ENCODE data around the gene RB1.

Gene RB1

DNA sequence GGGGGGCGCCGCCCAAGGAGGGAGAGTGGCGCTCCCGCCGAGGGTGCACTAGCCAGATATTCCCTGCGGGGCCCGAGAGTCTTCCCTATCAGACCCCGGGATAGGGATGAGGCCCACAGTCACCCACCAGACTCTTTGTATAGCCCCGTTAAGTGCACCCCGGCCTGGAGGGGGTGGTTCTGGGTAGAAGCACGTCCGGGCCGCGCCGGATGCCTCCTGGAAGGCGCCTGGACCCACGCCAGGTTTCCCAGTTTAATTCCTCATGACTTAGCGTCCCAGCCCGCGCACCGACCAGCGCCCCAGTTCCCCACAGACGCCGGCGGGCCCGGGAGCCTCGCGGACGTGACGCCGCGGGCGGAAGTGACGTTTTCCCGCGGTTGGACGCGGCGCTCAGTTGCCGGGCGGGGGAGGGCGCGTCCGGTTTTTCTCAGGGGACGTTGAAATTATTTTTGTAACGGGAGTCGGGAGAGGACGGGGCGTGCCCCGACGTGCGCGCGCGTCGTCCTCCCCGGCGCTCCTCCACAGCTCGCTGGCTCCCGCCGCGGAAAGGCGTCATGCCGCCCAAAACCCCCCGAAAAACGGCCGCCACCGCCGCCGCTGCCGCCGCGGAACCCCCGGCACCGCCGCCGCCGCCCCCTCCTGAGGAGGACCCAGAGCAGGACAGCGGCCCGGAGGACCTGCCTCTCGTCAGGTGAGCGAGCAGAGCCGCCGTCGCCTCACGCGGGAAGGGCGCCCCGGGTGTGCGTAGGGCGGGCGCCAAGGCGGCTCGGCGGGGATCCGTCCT is at the start of gene RB1:
Gene RB1, plus strand, starts transcription at position 393 of the 784 bp plus-strand sequence. Its CDS starts 162 bp downstream, at position 555.
- DNase-seq (ENCODE audit: low read depth), result peak; percentile 45

DNA sequence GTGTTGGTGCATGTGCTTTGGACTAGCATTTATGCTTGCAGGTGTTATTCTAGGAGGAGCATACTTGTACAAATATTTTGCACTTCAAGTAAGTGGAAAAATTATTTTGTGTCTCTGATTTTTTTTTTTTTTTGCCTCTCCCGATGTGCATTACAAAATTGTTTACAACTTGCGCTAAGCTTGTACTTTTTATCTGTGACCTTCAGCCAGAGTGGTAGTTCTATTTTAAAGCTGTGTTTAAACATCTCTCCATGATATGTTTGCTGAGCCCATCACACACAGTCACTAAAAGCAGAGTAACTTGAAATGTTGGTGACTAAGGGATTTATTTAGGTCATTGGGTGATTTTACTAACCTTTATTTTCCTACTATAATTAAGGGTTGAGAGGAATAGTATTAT is 49.7 kb upstream of the RB1 start:
- DNase-seq (ENCODE audit: low read depth), result no peak

DNA sequence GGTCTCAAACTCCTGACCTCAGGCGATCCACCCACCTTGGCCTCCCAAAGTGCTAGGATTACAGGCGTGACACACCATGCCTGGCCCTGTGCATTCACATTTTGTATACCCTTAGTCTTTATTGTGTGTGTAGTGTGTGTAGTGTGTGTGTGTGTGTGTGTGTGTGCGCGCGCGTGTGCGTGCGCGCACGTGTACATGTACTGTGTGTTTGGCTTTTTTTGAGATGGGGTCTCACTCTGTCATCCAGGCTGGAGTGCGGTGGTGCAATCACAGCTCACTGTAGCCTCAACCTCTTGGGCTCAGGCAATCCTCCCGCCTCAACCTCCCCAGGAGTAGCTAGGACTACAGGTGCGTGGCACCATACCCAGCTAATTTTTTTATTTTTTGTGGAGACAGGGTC is 48.5 kb upstream of the RB1 start:
- no peak for DNase-seq (ENCODE audit: low read depth)

DNA sequence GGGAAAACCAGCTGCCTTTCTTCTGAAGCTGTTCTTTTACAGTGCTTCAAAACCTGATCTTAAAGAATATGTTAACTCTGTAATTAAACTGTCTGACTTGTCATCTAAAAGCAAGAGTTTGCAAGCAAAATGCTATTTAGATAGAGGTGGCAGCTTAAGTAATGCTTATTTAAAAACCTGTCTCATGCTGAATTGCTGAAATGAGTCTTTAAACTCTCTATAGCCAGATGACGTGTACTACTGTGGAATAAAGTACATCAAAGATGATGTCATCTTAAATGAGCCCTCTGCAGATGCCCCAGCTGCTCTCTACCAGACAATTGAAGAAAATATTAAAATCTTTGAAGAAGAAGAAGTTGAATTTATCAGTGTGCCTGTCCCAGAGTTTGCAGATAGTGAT is 47.6 kb upstream of the RB1 start:
- DNase-seq (ENCODE audit: low read depth), result no peak

DNA sequence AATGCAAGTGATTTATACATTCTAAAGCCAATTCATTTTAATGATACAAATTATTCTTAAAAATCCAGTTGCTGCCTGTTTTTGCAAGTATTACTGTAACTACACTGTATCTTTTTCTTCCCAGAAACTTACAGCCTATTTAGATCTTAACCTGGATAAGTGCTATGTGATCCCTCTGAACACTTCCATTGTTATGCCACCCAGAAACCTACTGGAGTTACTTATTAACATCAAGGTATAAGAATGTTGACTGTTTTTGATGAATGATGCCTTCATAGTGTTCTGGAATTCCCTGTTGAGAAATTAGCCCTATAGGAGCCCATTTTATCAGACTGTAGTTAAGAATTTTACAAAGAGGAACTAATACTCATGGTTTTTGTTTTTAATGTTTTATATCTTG is 45.5 kb upstream of the RB1 start:
- no peak for DNase-seq (ENCODE audit: low read depth)

DNA sequence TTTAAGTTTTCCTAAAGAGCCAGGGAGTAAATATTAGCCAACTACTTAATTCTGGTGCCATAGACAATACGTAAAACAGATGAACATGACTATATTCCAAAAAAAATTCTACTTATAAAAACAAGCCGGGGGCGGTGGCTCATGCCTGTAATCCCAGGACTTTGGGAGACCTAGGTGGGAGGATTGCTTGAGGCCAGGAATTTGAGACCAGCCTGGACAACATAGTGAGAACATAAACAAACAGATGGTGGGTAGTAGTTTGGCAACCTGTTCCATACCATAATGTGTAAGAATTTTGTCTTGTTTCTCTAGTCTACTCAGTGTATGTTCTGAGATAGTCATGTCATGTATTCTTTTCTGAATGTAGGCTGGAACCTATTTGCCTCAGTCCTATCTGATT is 45.1 kb upstream of the RB1 start:
- no peak for DNase-seq (ENCODE audit: low read depth)

DNA sequence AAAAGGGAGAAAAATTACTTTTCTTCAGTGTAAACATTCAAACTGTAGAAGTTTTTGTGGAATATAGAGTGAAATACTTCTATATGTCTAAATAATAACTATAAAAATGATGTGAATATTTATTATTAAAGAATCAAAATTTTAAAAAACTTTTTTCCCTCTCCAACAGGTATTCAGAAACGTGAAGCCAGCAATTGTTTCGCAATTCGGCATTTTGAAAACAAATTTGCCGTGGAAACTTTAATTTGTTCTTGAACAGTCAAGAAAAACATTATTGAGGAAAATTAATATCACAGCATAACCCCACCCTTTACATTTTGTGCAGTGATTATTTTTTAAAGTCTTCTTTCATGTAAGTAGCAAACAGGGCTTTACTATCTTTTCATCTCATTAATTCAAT is 42.6 kb upstream of the RB1 start:
- DNase-seq (ENCODE audit: low read depth), result no peak

DNA sequence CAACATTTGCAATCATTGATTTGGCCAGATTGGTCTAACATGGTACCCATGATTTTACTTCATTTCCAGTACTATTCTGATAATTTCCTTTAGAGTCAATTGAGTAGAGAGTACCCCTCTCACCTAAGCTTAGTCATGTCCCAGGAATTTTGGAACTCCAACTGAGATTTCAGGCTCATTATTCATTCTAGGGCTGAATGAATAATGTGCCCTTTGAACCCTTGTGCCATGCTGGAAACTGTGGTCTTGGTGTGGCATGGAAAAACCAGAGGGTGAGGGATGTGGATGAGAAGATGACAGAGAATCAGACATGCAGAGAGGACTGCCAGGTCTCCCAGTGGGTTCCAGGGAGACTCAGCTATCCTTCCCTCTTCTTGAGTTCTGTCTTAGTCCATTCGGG is 40.4 kb upstream of the RB1 start:
- DNase-seq (ENCODE audit: low read depth), result no peak

DNA sequence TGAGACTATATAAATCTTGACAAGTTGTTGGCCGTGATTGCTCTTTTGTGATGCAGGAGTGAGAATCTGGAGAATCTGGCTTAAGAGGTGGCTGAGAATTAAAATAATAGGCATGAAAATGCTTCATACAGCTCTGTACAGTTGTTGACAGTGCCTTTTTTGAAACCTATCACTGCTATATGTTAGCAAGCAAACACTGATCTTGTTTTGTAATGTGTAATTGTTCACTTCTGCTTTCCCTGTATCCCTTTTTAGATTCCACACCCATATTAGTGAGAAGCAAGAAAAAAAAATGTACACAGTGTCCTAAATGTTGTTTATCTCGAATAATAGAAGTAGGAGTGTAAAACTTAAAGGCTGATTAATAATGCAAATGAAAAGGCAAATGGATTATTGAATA is 39.5 kb upstream of the RB1 start:
- no peak for DNase-seq (ENCODE audit: low read depth)

DNA sequence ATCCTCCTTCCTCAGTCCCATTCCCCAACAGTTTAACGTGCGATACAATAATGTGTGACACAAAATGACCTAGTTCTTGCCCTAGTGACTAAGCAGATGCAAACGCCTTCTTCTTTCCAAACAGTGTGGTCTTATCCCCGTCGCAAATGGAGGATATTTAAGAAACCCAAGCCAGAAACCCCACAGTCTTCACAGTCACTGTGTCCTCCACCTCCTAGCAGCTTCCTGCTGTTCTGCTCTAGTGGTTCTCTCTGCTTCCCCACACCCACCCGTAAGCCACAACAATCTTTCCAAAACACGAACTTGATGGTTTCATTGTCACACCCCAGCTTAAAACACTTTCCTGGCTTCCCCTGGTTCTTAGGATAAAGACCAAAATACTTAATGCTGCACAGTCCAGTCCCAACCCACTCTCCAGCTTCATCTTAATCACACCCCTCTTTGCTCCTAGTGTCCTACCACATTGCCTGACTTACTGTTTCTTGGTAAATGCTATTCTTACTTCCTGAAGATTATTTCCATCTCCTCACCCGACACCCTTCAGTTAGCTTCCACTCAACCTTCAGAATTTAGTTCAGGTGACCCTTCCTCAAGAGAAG is 38.2 kb upstream of the RB1 start:
- no peak for DNase-seq (ENCODE audit: low read depth)

DNA sequence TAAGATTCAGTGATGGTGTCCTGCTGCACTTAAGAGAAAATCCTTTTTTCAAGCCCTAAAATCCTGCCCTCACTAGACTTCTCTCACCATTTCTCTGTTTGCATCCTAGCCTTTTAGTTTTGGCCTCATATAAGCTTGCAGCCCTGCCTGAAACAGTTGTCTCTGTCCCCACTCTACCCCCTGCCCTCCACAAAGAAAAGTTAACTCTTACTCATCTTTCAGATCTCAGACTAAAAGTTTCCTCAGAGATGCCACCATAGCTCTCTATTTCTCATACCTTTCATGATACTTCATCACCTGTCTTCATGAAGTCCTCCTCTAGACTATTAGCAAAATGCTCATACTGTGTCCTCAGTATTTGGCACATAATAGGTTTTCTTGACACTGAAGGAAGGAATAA is 37.4 kb upstream of the RB1 start:
- DNase-seq (ENCODE audit: low read depth), result no peak

DNA sequence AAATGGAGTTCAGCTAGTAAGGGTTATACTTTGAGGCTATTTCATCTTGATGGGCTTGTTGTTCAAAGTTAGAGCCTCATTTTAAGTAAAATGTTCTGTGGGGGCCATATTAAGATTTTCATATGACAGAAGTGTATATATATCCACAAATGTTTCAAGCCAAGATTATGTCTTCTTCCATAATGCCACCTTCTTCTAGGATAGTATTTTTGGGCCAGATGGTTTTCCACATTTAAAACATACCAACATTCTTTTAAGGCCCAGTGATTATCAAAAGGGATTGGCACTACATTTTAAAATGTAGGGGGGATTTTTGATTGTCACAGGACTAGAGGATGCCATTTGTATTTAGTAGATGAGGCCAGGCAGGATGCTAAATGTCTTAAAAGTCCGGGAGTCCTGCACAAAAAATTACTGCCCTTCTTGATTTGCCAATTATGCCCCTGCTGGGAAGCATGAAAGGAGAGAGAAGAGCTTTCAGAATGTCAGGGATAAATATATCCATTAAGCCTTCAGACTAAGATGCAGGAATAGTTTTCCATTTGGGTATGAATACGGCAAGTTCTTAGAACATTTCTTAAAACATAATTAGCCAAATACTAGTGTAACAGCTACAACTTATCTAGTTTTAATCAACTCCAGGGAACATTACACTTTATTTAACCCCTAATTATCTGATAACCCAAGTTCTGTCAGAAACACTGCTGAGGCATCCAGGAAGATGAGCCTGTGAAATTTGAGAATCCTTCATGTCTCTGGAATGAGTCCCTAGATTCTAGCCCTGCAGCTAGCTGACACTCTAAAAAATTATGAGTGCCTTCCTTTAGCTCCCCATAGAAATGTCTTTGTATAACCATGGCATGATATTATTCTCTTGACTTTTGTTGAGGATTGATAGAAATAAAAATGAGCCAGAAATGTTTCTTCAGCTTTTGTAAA is 36.6 kb upstream of the RB1 start:
- DNase-seq (ENCODE audit: low read depth), result no peak

DNA sequence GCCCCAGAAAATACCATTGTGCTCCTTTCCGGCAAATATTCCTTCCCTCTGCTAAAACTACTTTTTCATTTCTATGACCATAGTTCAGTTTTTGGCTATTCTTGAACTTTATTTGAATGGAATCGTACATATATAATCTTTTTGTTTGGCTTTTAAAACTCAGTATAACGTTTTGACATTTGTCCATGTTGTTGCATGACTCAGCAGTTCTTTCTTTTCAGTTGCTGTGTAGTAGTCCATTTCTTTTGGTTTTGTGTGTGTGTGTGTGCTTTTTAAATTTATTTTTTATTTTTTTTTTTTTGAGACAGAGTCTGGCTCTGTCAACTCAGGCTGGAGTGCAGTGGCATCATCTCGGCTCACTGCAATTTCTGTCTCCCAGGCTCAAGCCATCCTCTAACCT is 35.5 kb upstream of the RB1 start:
- no peak for DNase-seq (ENCODE audit: low read depth)

DNA sequence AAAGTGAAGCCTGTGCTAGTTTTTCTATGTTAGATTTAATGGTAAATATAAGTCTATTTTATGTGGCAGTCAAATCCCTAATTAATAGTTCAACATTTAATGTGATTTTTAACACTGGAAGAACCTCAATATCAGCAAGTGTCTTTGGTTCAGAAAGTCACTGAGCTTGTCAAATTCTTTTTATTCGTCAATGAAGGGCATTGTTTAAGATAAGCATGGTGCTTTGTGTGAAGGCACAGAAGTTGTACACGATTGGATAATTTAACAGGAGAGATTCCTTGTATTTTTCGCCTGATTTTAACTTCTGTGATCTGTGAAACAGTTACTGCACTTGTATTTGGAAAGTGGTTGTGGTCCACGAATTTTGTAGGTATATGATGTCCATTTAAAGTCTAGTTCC is 30.2 kb upstream of the RB1 start:
- no peak for DNase-seq (ENCODE audit: low read depth)

DNA sequence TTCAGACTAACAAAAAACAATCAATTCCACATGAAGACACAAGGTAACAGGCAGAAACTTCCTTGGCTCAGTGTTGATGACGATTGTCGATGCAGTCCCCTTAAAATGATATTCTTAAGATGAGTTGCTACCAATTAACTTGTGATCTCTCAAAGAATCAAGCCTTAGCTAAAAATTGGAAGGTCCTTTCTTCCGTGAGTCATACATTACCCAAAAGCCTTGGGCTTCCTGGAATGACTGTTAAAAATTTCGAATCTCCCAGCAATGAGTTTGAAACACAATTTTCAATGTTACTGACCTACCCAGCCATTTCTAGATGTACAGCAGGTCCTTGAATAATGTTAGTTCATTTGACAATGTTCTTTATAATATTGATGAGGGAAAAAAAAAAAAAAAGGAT is 28.0 kb upstream of the RB1 start:
- DNase-seq (ENCODE audit: low read depth), result no peak

DNA sequence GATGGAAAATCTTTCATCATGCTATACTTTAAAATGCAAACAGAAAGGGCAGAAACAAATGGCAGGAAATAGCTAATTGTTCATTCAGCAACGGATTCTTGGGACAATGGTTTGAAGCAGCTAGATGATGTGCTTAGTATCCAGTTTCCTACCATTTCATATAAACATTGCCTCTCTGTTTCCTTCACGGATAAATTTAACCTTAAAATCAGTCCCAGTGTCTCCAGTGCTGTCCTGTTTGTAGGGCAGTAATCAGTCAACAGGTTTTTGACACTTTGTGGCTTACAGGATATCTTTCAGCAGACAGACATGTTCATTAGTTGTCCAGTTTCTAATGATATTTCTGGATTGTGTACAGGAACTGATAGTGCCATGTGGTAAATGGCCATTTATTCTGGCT is 24.7 kb upstream of the RB1 start:
- no peak for DNase-seq (ENCODE audit: low read depth)

DNA sequence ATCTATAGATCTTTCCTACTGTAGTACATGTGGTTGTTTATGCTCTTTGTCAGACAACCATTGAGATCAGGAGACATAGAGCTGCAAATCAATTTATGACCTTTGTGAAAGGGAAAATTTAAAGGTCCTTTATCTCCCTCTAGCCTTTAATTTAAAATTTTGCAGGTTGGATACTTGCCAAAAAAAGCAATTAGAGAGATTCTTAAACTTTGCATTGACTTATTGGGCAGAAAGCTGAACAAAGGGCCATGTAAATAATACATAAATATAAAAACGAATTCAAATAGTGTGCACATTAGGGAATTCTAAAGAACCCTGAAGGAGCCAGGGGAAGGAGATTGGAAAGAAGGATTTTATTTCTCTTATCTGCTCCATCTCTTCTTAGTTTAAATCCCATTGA is 22.0 kb upstream of the RB1 start:
- no peak for DNase-seq (ENCODE audit: low read depth)

DNA sequence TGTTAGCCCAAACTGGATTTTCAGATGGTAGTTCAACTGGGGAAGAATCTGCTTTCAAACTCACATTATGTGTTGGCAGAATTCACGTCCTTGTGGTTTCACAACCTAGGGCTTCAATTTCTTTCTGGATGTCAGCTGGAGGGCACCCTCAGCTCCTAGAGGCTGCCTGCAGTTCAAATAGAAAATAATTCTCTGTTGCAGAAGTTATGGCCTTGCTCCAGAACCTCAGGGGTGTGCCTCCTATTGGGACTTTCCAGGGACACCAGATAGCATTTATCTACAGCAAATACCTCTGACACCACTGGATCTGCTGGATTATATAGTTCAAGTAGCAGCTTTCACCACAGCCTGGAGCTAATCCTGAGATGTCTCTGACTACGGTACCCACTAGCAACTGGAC is 11.8 kb upstream of the RB1 start:
- no peak for DNase-seq (ENCODE audit: low read depth)

DNA sequence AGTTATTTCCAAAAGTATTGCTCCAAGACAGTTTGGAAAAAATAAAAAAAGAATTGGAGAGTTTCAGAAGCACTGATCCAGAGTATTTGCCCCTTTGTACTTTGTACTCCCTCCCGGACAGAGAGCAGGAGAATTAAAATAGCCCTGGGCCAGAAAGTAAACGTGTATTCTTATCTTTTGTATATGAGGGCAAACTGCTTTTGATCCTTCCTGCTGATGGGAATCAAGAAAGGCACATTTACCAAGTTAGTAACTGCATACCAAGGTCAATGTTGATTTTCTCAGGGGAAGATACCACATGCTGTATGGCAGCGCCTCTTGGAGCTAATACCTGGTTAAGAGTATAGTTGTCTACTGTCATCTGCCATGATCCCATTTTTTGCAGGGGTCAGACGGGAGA is 10.9 kb upstream of the RB1 start:
- no peak for DNase-seq (ENCODE audit: low read depth)

DNA sequence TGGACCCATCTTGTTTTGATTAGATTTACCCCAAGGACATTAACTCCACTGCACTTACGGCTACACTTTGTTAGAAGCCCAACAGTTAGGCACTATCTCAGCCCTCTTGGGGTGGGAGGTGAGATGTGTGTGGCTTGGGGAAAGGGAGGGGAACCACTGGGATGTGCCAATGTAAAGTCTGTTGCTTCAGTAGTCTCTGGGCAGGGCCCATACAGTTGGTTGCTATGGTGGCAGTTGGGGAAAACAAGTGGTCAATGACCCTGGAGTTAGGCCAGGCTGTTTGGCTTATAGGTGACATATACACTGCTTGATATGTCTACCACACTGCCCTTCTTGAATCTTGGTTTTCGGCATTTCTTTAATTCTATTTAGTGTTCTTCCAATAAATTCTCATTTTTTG is 8.9 kb upstream of the RB1 start:
- no peak for DNase-seq (ENCODE audit: low read depth)

DNA sequence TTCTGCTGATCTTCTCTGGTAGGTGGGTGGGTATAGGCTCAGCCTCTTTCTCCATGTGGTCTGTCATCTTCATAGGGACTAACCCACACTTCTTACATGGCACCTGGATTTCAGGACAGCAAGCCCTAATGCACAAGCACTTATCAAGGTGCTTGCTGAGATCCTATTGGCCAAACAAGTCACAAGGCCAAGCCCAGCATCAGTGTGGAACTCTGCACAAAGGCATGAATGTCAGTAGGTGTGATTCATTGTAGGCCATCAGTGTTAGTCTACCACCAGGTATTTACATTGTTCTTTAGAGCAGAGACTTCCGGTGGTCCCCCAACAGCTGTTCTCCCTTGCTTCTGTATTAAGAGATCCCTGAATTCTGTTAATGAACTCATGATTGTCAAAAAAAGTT is 8.3 kb upstream of the RB1 start:
- DNase-seq (ENCODE audit: low read depth), result no peak

DNA sequence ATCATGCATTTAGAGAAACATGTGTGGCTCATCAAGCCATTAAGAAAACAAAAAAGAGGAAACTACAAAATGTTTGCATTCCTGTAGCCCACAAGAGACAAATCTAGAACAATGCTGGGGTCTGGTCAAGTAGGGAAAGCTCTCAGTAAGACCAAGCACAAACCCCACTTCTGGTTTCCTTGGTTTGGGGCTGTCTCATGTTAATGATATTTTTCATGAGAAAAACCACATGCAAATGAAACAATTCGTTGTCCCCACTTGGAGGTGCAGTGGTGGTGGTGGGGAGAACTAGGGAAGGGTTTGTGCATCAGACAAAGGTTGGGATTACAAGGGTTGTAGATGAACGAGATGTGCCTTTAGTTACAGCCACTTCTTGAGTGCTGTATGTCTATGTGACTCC is 7.0 kb upstream of the RB1 start:
- no peak for DNase-seq (ENCODE audit: low read depth)

DNA sequence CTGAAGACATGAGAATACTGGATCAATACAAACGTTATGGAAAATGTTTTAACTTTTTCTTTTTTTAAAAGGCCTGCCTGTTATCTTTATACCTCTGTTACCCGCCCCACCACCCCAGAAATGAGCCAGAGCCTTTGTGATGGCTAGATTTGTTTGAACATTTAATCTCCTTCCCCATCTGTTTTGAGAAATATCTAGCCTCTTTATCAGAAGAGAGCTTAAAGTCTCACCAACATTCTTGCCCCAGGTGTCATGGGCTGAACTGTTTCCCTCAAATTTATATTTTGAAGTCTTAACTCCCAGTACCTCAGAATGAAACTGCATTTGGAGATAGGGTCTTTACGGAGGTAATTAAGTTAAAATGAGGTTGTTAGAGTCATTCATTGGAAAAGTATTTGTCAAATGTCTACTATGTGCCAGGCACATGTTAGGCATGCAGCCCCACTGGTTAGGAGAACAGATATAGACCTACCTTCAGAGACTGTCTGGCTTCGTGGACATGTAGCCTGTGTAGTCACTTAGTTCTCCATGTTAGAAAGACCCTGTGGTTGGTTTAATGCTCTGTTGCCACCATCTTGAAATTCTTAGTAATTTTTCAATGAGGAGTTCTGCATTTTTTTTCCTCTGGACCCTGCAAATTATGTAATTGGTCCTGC is 6.3 kb upstream of the RB1 start:
- no peak for DNase-seq (ENCODE audit: low read depth)
